ENCODE measurements around the gene ZNF57.
"Not testable (repeated sequence)": the region's sequence is repeated elsewhere in the genome, so short reads cannot be mapped to it uniquely, and the experiment has no call there.

ZNF57 gene

GRCh38 chr19:2902590-2903218 lies 2.0 kb downstream of the ZNF57 start:
- no peak for DNase-seq

GRCh38 chr19:2903326-2903725 lies 2.6 kb downstream of the ZNF57 start:
- not testable (repeated sequence) for DNase-seq

- no peak for DNase-seq
Observed at GRCh38 chr19:2905918-2906519, 5.3 kb downstream of the ZNF57 start.

DNA sequence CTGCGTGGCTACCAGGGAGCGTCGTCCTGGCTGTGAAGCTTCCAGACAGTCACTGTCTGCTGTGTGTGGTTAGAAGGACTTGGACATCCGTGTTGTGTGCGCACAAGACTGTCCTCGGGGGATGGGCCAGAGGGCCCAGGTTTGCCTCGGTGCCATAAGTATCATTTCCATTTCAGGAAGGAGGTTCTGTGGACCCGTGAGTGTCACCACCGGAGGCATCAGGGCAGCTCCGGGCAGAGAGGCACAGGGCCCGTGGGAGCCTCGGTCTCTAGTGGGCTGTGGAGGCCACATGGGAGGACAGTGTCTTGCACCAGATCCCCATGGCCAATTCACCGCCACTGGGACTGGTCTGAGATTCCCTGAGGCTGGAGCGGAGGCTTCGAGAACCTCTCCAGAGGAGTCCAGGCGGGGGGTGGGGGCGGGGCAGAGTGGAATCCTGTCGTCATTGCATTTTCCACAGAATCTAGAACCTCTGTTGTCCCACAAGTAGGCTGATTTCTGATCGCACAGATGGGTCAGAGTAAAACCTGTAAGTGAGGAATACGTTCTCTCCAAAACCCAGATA lies 6.0 kb downstream of the ZNF57 start:
- no peak for DNase-seq

DNA sequence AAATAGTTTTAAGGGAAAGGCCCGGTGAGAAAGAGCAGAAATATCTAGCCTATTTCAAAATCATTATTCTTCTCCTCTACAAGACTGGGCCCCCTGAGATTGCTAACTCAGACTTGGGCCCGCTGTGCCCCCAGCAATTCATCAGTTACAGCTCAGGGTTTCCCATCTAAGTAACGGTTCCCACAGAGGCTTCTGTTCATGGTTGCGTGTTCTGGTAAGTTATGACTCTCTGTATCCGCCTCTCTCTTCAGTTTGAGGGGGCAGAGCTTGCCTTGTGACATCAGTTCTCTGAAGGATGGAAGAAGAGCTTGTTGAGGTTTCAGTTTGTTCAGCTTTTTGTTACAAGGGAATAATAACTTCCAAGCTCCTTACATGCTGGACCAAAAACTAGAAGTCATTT lies 11.6 kb downstream of the ZNF57 start:
- no peak for DNase-seq

DNA sequence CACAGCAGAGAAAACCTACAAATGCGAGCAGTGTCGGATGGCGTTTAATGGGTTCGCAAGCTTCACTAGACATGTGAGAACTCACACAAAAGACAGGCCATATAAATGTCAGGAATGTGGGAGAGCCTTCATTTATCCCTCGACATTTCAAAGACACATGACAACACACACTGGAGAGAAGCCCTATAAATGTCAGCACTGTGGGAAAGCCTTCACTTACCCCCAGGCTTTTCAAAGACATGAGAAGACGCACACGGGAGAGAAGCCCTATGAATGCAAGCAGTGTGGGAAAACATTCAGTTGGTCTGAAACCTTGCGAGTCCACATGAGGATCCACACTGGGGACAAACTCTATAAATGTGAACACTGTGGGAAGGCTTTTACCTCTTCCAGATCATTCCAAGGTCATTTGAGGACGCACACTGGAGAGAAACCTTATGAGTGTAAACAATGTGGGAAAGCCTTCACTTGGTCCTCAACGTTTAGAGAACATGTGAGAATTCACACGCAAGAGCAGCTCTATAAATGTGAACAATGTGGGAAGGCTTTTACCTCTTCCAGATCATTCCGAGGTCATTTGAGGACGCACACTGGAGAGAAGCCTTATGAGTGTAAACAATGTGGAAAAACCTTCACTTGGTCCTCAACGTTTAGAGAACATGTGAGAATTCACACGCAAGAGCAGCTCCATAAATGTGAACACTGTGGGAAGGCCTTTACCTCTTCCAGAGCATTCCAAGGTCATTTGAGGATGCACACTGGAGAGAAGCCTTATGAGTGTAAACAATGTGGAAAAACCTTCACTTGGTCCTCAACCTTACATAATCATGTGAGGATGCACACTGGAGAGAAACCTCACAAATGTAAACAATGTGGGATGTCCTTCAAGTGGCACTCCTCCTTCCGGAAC lies 16.8 kb downstream of the ZNF57 start:
- DNase-seq: no peak

GRCh38 chr19:2922987-2923386 lies 22.3 kb downstream of the ZNF57 start:
- DNase-seq: no peak

DNA sequence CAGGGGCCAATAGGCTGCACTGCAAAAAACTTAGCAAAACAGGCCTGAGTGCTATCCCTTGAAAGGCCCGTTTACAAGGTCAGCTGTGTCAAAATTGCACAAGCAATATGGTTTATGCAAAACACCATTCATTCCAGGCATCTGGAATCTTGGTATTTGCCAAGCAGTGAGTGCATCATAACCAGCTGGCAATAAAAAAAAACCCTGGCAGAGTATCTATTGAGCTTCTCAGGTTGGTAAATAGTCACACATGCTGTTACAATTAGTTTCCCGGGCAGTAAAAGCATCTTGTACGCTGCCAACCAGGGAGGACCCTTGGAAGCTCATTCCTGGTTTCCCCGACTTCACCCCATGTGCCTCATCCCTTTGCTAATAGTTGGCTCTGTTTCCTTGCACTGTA lies 22.8 kb downstream of the ZNF57 start:
- no peak for DNase-seq

DNA sequence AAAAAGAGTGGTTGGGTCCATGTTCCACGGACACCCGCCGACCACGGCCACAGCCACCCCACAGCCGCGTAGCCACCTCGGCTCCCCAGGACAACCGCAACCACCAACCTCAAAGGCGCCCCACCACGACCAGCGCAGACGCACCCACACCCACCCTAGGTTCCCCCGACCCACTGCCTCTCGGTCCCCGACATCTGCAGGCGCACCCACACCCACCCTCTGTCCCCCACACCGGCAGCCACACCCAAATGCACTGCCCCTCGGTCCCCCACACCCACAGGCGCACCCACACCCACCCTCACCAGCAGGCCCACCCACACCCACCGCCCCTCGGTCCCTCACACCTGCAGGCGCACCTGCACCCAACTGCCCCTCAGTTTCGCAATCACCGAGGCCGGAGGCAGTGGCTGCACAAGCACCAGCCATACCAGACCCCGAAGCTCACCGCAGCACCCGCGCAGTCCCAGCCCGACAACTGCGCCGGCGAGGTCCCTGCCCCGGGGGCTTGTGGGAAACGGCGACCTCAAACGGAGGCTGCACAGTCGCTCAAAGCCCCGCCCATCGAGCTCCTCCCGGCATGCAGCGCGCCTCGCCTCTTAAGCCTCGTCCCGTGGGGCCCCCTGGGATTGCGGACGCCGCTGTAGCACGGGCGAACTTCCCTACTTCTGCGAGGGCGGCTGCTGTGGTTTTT lies 25.8 kb downstream of the ZNF57 start:
- no peak for DNase-seq

DNA sequence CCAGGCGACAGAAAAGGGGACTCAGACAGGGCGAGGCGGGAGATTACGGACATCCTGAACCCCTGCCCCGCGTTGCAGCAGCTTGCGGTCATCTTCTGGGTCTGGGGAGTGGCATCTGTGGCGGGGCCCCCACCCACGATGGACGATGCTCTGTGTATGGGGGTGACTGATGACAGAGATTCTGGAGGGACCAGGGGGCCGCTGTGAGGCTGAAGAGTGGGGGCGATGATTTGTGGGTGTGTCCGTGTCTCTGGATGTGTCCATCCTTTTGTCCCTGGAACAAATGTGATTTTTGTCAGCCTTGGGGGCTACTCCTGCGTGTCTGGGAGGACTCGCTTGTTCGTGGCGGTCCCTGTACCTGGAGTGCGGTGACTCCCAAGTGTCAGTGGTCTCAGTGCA lies 26.3 kb downstream of the ZNF57 start:
- DNase-seq: no peak

DNA sequence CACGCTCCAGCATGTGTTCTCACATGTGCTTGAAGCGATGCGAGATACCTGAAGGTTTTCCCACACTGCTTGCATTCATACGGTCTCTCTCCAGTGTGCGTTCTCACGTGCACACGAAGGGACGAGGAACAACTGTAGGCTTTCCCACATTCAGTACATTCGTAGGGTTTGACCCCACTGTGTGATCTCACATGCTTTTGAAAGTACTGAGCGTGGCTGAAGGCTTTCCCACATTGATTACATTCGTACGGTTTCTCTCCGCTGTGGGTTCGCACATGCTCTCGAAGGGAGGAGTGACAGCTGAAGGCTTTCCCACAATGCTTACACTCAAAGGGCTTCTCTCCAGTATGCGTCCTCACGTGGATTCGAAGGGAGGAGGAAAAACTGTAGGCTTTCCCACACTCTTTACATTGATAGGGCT lies 32.8 kb downstream of the ZNF57 start:
- no peak for DNase-seq

- DNase-seq: not testable (repeated sequence)
Observed at GRCh38 chr19:2935863-2936262, 35.1 kb downstream of the ZNF57 start.

DNA sequence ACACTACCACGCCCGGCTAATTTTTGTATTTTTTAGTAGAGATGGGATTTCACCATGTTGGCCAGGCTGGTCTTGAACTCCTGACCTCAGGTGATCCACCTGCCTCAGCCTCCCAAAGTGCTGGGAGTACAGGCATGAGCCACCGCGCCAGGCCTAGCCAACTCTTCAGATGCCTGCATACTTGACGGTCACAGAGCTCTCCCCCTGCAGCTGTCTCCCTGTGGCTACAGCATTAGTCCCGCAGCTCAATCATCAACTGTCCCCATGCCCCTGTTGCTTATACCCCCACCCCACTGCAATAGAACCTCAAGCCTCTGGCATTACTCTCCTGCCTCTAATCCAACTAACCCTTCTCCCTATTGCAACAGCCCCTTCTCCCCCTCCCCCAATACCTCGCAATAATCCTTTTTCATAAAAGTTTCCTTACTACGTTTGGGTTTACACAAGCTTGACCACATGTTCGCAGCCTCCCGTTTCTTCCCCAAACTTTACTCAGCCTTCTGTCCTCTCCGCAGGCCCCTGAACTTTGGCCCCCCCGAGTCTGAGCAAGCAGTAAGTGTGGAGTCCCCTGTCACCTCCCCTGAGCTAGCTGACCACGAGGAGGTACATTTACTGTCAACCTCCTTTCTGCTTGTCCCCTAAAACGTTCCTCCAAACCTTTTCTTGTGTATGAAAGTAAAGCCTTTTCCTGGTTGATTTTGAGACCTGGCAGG lies 42.4 kb downstream of the ZNF57 start:
- DNase-seq: no peak

GRCh38 chr19:2944403-2944774 lies 43.7 kb downstream of the ZNF57 start:
- DNase-seq: no peak

- peak; percentile 99 for DNase-seq
Observed at GRCh38 chr19:2944775-2945574, 44.2 kb downstream of the ZNF57 start, which contains the start of gene ZNF77. ZNF77 (minus strand) TSS chr19:2944971; CDS start chr19:2944840, 131 bp downstream.

DNA sequence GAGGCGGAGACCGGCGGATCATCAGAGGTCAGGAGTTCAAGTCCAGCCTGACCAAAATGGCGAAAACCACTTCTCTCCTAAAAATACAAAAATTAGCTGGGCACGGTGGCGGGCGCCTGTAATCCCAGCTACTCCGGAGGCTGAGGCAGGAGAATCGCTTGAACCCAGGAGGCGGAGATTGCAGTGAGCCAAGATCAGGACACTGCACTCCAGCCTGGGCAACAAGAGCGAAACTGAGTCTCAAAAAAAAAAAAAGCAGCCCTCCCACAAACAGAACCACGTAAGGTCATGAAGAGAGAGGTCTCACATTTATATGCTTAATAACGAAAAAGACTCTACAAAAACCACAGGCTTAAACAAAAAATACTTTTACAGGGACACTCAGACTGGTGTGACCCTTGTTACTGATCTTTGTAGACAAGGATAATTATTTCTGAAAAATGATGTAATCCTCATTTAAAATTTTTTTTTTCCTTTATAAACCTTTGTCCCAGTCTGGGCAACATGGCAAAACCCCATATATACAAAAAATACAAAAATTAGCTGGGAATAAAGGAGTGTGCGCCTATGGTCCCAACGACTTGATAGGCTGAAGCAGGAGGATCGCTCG lies 45.0 kb downstream of the ZNF57 start:
- no peak for DNase-seq

DNA sequence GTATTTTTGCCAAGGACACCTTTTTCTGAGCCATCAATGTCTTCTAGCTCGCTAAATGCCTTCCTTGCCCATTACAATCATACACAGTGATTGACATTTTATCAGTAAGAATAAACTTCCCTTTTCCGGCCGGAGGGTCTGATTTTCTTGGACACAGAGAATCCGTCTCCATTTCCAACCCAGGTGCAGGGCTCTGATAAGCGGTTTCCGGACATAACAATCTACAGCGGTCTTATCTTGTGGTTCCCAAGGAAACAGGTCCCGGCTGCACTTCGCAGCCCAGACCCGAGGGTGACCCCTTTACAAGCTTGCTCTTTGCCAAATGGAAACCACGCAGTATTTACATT lies 49.2 kb downstream of the ZNF57 start:
- DNase-seq: no peak

- DNase-seq: peak; percentile 100
Observed at GRCh38 chr19:2950286-2951124, 49.8 kb downstream of the ZNF57 start.

GRCh38 chr19:2952953-2953481 lies 52.3 kb downstream of the ZNF57 start:
- DNase-seq: no peak

DNA sequence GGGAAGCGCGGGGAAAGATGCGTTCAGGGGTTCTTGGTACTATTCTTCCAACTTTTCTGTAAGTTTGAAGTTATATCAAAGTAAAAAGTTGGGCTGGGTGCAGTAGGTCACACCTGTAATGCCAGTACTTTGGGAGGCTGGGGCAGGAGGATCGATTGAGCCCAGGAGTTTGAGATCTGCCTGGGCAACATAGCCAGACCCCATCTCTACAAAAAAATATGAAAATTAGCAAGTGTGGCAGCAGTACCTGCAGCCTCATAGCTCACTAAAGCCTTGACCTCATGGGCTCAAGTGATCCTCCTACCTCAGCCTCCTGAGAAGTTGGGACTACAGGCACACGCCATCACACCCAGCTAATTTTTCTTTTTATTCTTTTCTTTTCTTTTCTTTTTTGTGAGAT lies 56.4 kb downstream of the ZNF57 start:
- DNase-seq: no peak
